ENCODE data around the gene GCC1. TPM values are rescaled to one million over a fixed set of nuclear protein-coding genes. Genes with fewer than 3 reads are reported as not detected.

The GCC1 gene
- total RNA-seq, 1 experiment from 2014 or later = 16.8 TPM

GRCh38 chr7:127584648-127585043, 750 bp downstream of the GCC1 start:
- Mint-ChIP-seq H3K4me3 (peak overlapping the region; percentile 91 to 95), H3K27ac (peak overlapping the region in 2 of 3 experiments; percentile 74 to 95; a peak in 2 of 7 replicates), H3K9me3 (no peaks in the 10 kb centered on the region), H3K4me1 (peaks cover 18 to 30% of the 10 kb centered on the region in 2 experiments), H3K27me3 (ENCODE audit: low read depth) (peaks cover 24% of the 10 kb centered on the region), H3K36me3 (ENCODE audit: insufficient read depth in 1 of 3, low read depth in 3 of 3) (peaks cover 14 to 34% (median 18%) of the 10 kb centered on the region in 3 experiments)
- Histone ChIP-seq H4K5ac (ENCODE audit: insufficient read length, low read depth, low read length) (no peak overlapping the region), H3K9me3 (ENCODE audit: control insufficient read depth, low read depth, low read length) (no peaks in the 10 kb centered on the region), H3K27me3 (ENCODE audit: insufficient read depth, low read length) (peaks cover 7% of the 10 kb centered on the region; the same call in 1 of the 2 replicates), H3K4ac (ENCODE audit: low read depth, low read length) (no peak overlapping the region), H3K4me2 (ENCODE audit: insufficient read depth, insufficient read length, low read length) (peak overlapping the region; percentile 82), H3K79me2 (ENCODE audit: insufficient read depth, low read length) (no peaks in the 10 kb centered on the region), H2AFZ (ENCODE audit: low read length) (no peak overlapping the region), H3T11ph (ENCODE audit: low read length) (no peak overlapping the region), H2AK5ac (ENCODE audit: insufficient read length, low read length) (no peak overlapping the region), H3K14ac (ENCODE audit: insufficient read depth, low read length) (no peak overlapping the region), H3K56ac (ENCODE audit: insufficient read length, low read depth, low read length) (no peak overlapping the region), H4K20me1 (ENCODE audit: control insufficient read depth, insufficient read depth, insufficient read length) (no peaks in the 10 kb centered on the region), H3K27ac (ENCODE audit: insufficient read length, low read depth, low read length) (no peak overlapping the region), H3K23me2 (ENCODE audit: insufficient read length, low read depth, low read length, poor library complexity, severe bottlenecking) (peaks cover 18% of the 10 kb centered on the region), H3K9ac (ENCODE audit: extremely low read depth, insufficient read length, low read length) (peak overlapping the region; percentile 53), H3K4me1 (ENCODE audit: insufficient read depth, low read length) (peaks cover 2% of the 10 kb centered on the region; the same call in 1 of the 2 replicates), H2BK15ac (ENCODE audit: low read depth, low read length) (no peak overlapping the region), H4K8ac (replicated peaks; ENCODE audit: insufficient read length, low read depth, low read length) (no peak overlapping the region), H3K79me1 (ENCODE audit: insufficient read depth, low read depth, low read length, poor library complexity, severe bottlenecking) (peaks cover 6% of the 10 kb centered on the region), H2BK5ac (ENCODE audit: insufficient read length, low read length) (no peak overlapping the region), H2BK12ac (ENCODE audit: insufficient read length, low read depth, low read length) (no peak overlapping the region), H3K18ac (ENCODE audit: insufficient read length, low read depth, low read length) (no peak overlapping the region), H4K91ac (ENCODE audit: insufficient read length, low read depth, low read length) (no peak overlapping the region), H3K23ac (ENCODE audit: insufficient read length, low read depth, low read length) (no peak overlapping the region), H2BK120ac (ENCODE audit: low read depth, low read length, poor library complexity, severe bottlenecking) (no peak overlapping the region), H2BK20ac (ENCODE audit: low read depth, low read length, poor library complexity, severe bottlenecking) (no peak overlapping the region)
- no peak for DNase-seq
- no CpG with 5 or more reads among the region's 12 CpGs for WGBS (ENCODE audit: extremely low coverage, insufficient read length, low lambda C conversion rate)
- no peak for TF ChIP-seq CTCF (conservative IDR thresholded peaks at IDR 0.05)

All from H9 (cell line).